ENCODE measurements around the gene TNK1. TPM values are rescaled to one million over a fixed set of nuclear protein-coding genes. Genes with fewer than 3 reads are reported as not detected.
A peak's percentile ranks its signal among the peaks of the same experiment; 100 is the strongest.
"Not testable (repeated sequence)": the region's sequence is repeated elsewhere in the genome, so short reads cannot be mapped to it uniquely, and the experiment has no call there.

TNK1 gene
- total and polyA plus RNA-seq, 9 of the 15 experiments (the other 6 are each of a cell fraction or from before 2014, with no cell fraction given) = 0.28 to 5.2 (median 2.1) TPM

GRCh38 chr17:7332600-7333069 lies 48.3 kb upstream of the TNK1 start:
- POLR2A ChIA-PET = interaction anchor here (0.7 to 1.1 kb wide), 3 partner anchors 12 to 145 kb away, joined by 3 to 4 read pairs (median 3); partner anchors contain the start of gene GPS2
- ATAC-seq; H3K9me3 ChIP-seq (replicated peaks; ENCODE audit: control insufficient read depth, insufficient read depth, low read depth, low read length); H3K27ac ChIP-seq (ENCODE audit: extremely low read depth, low read depth, low read length); H3K9me1 ChIP-seq (ENCODE audit: control insufficient read depth, insufficient read depth, low read length); H3K27me3 ChIP-seq (ENCODE audit: control insufficient read depth in 2 of 2, insufficient read depth in 2 of 2, low read length in 2 of 2); H4K20me1 ChIP-seq (replicated peaks; ENCODE audit: control insufficient read depth, insufficient read depth, low read length); BruUV-seq (replicated peaks); H3K4me3 ChIP-seq; intact Hi-C loops (cut with micrococcal nuclease); H3K36me3 ChIP-seq (ENCODE audit: control insufficient read depth, insufficient read depth, low read length); CTCF ChIA-PET (ENCODE audit: low intra/inter-chr PET ratio); TF ChIP-seq ATF1 (CRISPR knock-in tag; IDR thresholded peaks at IDR 0.05); PBX2 (CRISPR knock-in tag; IDR thresholded peaks at IDR 0.05; ENCODE audit: low read depth): not testable (repeated sequence)
- in situ Hi-C loops (cut with MboI) = loop anchor here (10.0 kb wide), 1 partner anchor 288 kb away; the partner anchor contains the start of gene SLC16A11
- FAIRE-seq = peak; percentile 72
- Histone ChIP-seq H3K4me2 (ENCODE audit: insufficient read depth, low read length) (peak overlapping the region; percentile 66), H3K4me1 (replicated peaks in 1 of 2; ENCODE audit: control insufficient read depth in 2 of 2, insufficient read depth in 2 of 2, low read length in 2 of 2) (peaks cover 15 to 46% of the 10 kb centered on the region in 2 experiments), H3K9ac (ENCODE audit: insufficient read depth in 1 of 2, low read depth in 2 of 2, low read length in 2 of 2) (peak overlapping the region in 1 of 2 experiments; percentile 61; a peak in 1 of 4 replicates), H3K79me2 (ENCODE audit: control insufficient read depth, insufficient read depth, low read length) (peaks cover 13% of the 10 kb centered on the region), H2AFZ (ENCODE audit: low read depth, low read length) (peak overlapping the region; percentile 71)
- DNase-seq (ENCODE audit: extremely low read depth in 1 of 4, low spot score in 3 of 4) = peak in 1 of 4 experiments; percentile 52
- WGBS (ENCODE audit: insufficient coverage, low coverage, missing lambda C conversion rate) = 2% methylated on average over 14 of the region's 14 CpGs
- TF ChIP-seq FOXK2 (conservative IDR thresholded peaks at IDR 0.05 in 1 of 2, IDR thresholded peaks at IDR 0.05 in 1 of 2; ENCODE audit: low read depth in 2 of 2) (peak in 1 of 2 experiments; percentile 58; a peak in 1 of 4 replicates), CTBP1 (IDR thresholded peaks at IDR 0.05; ENCODE audit: borderline replicate concordance) (0 out of 2 replicates have a peak, but pooled peaks have one; percentile 48), ZNF316 (IDR thresholded peaks at IDR 0.05) (peak; percentile 94), BHLHE40 (IDR thresholded peaks at IDR 0.05; ENCODE audit: low read length) (peak; percentile 41), MTA1 (IDR thresholded peaks at IDR 0.05; ENCODE audit: borderline replicate concordance) (0 out of 2 replicates have a peak, but pooled peaks have one; percentile 17), LEF1 (IDR thresholded peaks at IDR 0.05) (peak; percentile 97), RAD51 (IDR thresholded peaks at IDR 0.05; ENCODE audit: borderline replicate concordance, low read depth) (peak; percentile 99), PKNOX1 (IDR thresholded peaks at IDR 0.05) (peak; percentile 96), L3MBTL2 (IDR thresholded peaks at IDR 0.05) (peak; percentile 57; the same call in 1 of the 2 replicates), C11orf30 (IDR thresholded peaks at IDR 0.05; ENCODE audit: low read depth) (peak; percentile 88), CXXC5 (CRISPR knock-in tag; IDR thresholded peaks at IDR 0.05) (peak; percentile 28; the same call in 1 of the 2 replicates), ZFX (CRISPR knock-in tag; IDR thresholded peaks at IDR 0.05) (peak; percentile 25; the same call in 1 of the 2 replicates), ATF1 (tag; IDR thresholded peaks at IDR 0.05) (peak; percentile 30; the same call in 1 of the 2 replicates), SP1 (CRISPR knock-in tag; IDR thresholded peaks at IDR 0.05) (peak; percentile 33; the same call in 1 of the 2 replicates), PBX2 (tag; conservative IDR thresholded peaks at IDR 0.05; ENCODE audit: low read depth) (peak; percentile 77), ATF7 (IDR thresholded peaks at IDR 0.05) (peak; percentile 85), DACH1 (IDR thresholded peaks at IDR 0.05; ENCODE audit: partially characterized antibody) (peak; percentile 15)
- TF ChIP-seq, protein P1, sequence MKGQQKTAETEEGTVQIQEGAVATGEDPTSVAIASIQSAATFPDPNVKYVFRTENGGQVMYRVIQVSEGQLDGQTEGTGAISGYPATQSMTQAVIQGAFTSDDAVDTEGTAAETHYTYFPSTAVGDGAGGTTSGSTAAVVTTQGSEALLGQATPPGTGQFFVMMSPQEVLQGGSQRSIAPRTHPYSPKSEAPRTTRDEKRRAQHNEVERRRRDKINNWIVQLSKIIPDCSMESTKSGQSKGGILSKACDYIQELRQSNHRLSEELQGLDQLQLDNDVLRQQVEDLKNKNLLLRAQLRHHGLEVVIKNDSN (CRISPR knock-in tag; IDR thresholded peaks at IDR 0.05) = peak; percentile 84
